Right atrium auricular region (tissue), 2 donors: ENCODE results near the gene VIPR2. TPM values are rescaled to one million over a fixed set of nuclear protein-coding genes. Genes with fewer than 3 reads are reported as not detected.
A peak's percentile ranks its signal among the peaks of the same experiment; 100 is the strongest.

ENCODE experiments used
- DNase-seq: peaks from one replicate; pipeline ENCODE4 v3.0.0-alpha.2; 2019; ENCODE audit warnings: low spot score
- H3K27ac ChIP-seq, 2 donors: fragments of 200-600 bp; sonication (generic); 1 replicate in 1 of 2; 2 replicates in 1 of 2; pipeline ENCODE4 v1.5.1; 2016 to 2019
- H3K27me3 ChIP-seq, 2 donors: fragments of 200-600 bp; sonication (generic); one replicate each; pipeline versions ENCODE4 v1.5.1 to v1.6.0; 2017 to 2019
- H3K36me3 ChIP-seq: fragments of 200-600 bp; sonication (generic); one replicate; pipeline ENCODE4 v1.5.1; 2016
- H3K4me1 ChIP-seq, 2 donors: fragments of 200-600 bp; sonication (generic); one replicate each; pipeline versions ENCODE4 v1.5.1 to v1.6.0; 2017 to 2019
- H3K4me3 ChIP-seq, 2 donors: fragments of 200-600 bp; sonication (generic); 1 replicate in 1 of 2; 2 replicates in 1 of 2; pipeline ENCODE4 v1.5.1; 2017 to 2019; ENCODE audit warnings: mild to moderate bottlenecking in 1 of 2, moderate library complexity in 1 of 2
- H3K9me3 ChIP-seq, 2 donors: fragments of 200-600 bp; sonication (generic); one replicate each; pipeline ENCODE4 v1.5.1; 2019
- CTCF ChIP-seq, 2 donors: fragments of 200-600 bp; sonication (generic); IDR thresholded peaks; one replicate each; pipeline ENCODE4 v1.5.1; 2019; ENCODE audit warnings: antibody characterized with exemption in 2 of 2
- total RNA-seq, 2 donors: library from RNA; depleted of rRNA; stranded (reverse); fragments of >200 nt; gene quantifications; one replicate each; pipeline ENCODE4 v1.1.0, GENCODE V29; 2016

Gene VIPR2
- total RNA-seq, 2 donors from 2014 or later, result 3.8 to 13.4 TPM

- DNase-seq, result peak; percentile 30
- no peaks in the 10 kb centered on the region for H3K27me3 ChIP-seq
- TF ChIP-seq CTCF (IDR thresholded peaks at IDR 0.05), result no peak
- no peak overlapping the region for H3K27ac ChIP-seq
- no peaks in the 10 kb centered on the region for H3K4me1 ChIP-seq
- H3K9me3 ChIP-seq, result no peaks in the 10 kb centered on the region
- H3K36me3 ChIP-seq, result peaks cover 19% of the 10 kb centered on the region
- H3K4me3 ChIP-seq, result no peak overlapping the region
Observed at GRCh38 chr7:159038066-159038465, 106.6 kb downstream of the VIPR2 start.

GRCh38 chr7:159036916-159037605 is 107.6 kb downstream of the VIPR2 start:
- no peak for TF ChIP-seq CTCF (IDR thresholded peaks at IDR 0.05)
- H3K36me3 ChIP-seq, result peaks cover 13% of the 10 kb centered on the region
- peaks cover 0 to 2% of the 10 kb centered on the region in 2 donors for H3K4me1 ChIP-seq
- peak; percentile 40 for DNase-seq
- H3K9me3 ChIP-seq, result no peaks in the 10 kb centered on the region
- no peak overlapping the region for H3K4me3 ChIP-seq
- no peaks in the 10 kb centered on the region for H3K27me3 ChIP-seq
- H3K27ac ChIP-seq, result no peak overlapping the region

- H3K4me1 ChIP-seq, result peaks cover 0 to 17% of the 10 kb centered on the region in 2 donors
- H3K4me3 ChIP-seq, result no peak overlapping the region
- H3K9me3 ChIP-seq, result no peaks in the 10 kb centered on the region
- peak; percentile 48 for DNase-seq
- no peak overlapping the region for H3K27ac ChIP-seq
- H3K27me3 ChIP-seq, result no peaks in the 10 kb centered on the region
- no peak for TF ChIP-seq CTCF (IDR thresholded peaks at IDR 0.05)
- H3K36me3 ChIP-seq, result peaks cover 10% of the 10 kb centered on the region
Observed at GRCh38 chr7:159035571-159036073, 109.0 kb downstream of the VIPR2 start.

GRCh38 chr7:159034988-159035387 is 109.7 kb downstream of the VIPR2 start:
- Histone ChIP-seq H3K4me3 (no peak overlapping the region), H3K27me3 (no peaks in the 10 kb centered on the region), H3K4me1 (peaks cover 0 to 23% of the 10 kb centered on the region in 2 donors), H3K9me3 (no peaks in the 10 kb centered on the region), H3K36me3 (peaks cover 10% of the 10 kb centered on the region), H3K27ac (no peak overlapping the region)
- peak; percentile 34 for DNase-seq
- TF ChIP-seq CTCF (IDR thresholded peaks at IDR 0.05), result no peak

GRCh38 chr7:159034394-159034793 is 110.3 kb downstream of the VIPR2 start:
- H3K4me1 ChIP-seq, result peaks cover 0 to 24% of the 10 kb centered on the region in 2 donors
- peak; percentile 40 for DNase-seq
- H3K27me3 ChIP-seq, result no peaks in the 10 kb centered on the region
- no peak for TF ChIP-seq CTCF (IDR thresholded peaks at IDR 0.05)
- H3K27ac ChIP-seq, result no peak overlapping the region
- H3K4me3 ChIP-seq, result no peak overlapping the region
- no peaks in the 10 kb centered on the region for H3K9me3 ChIP-seq
- H3K36me3 ChIP-seq, result peaks cover 10% of the 10 kb centered on the region
